Activated CD4-positive, alpha-beta T cell treated with anti-CD3 and anti-CD28 coated beads, Interleukin-10, Interleukin-2, amounts not matched to agents 100 ng/mL and 50 ng/mL, durations not matched to agents 16 hours and 8 hours (primary cell): ENCODE results near the gene TLR8.
"Not testable (repeated sequence)": the region's sequence is repeated elsewhere in the genome, so short reads cannot be mapped to it uniquely, and the experiment has no call there.

Experiments used
- DNase-seq: peaks from one replicate; pipeline ENCODE4 v3.0.0-alpha.2; 2020

The TLR8 gene

GRCh38 chrX:12947545-12948235 lies 41.3 kb downstream of the TLR8 start:
- DNase-seq, result no peak

- DNase-seq, result no peak
Observed at GRCh38 chrX:12948495-12948894, 42.1 kb downstream of the TLR8 start.

- DNase-seq, result peak; percentile 32
Observed at GRCh38 chrX:12949205-12949926, 42.9 kb downstream of the TLR8 start.

GRCh38 chrX:12949927-12950656 lies 43.7 kb downstream of the TLR8 start:
- DNase-seq, result peak; percentile 92

- peak; percentile 88 for DNase-seq
Observed at GRCh38 chrX:12950851-12951594, 44.6 kb downstream of the TLR8 start.

- DNase-seq, result peak; percentile 37
Observed at GRCh38 chrX:12951595-12951975, 45.2 kb downstream of the TLR8 start.

- DNase-seq, result no peak
Observed at GRCh38 chrX:12953420-12953819, 47.0 kb downstream of the TLR8 start.

GRCh38 chrX:12954376-12954775 lies 48.0 kb downstream of the TLR8 start:
- DNase-seq, result no peak

- peak; percentile 25 for DNase-seq
Observed at GRCh38 chrX:12954981-12955380, 48.6 kb downstream of the TLR8 start.

- peak; percentile 90 for DNase-seq
Observed at GRCh38 chrX:12955882-12956703, 49.7 kb downstream of the TLR8 start.

- DNase-seq, result peak; percentile 92
Observed at GRCh38 chrX:12956704-12957534, 50.5 kb downstream of the TLR8 start.

GRCh38 chrX:12958059-12958458 lies 51.6 kb downstream of the TLR8 start:
- DNase-seq, result peak; percentile 28

- DNase-seq, result no peak
Observed at GRCh38 chrX:12958461-12958860, 52.0 kb downstream of the TLR8 start.

- no peak for DNase-seq
Observed at GRCh38 chrX:12961196-12961718, 54.8 kb downstream of the TLR8 start.

GRCh38 chrX:12962041-12962504 lies 55.7 kb downstream of the TLR8 start:
- no peak for DNase-seq

- not testable (repeated sequence) for DNase-seq
Observed at GRCh38 chrX:12963210-12963850, 56.9 kb downstream of the TLR8 start.

- DNase-seq, result no peak
Observed at GRCh38 chrX:12965131-12965940, 58.9 kb downstream of the TLR8 start.

- no peak for DNase-seq
Observed at GRCh38 chrX:12966151-12966550, 59.7 kb downstream of the TLR8 start.

GRCh38 chrX:12967711-12968465 lies 61.5 kb downstream of the TLR8 start:
- peak; percentile 57 for DNase-seq
